Caco-2 (cell line): ENCODE results near the gene ZBTB44. TPM values are rescaled to one million over a fixed set of nuclear protein-coding genes. Genes with fewer than 3 reads are reported as not detected.

Source experiments
- Bru-seq: library from RNA; stranded (reverse); fragments of 400-500 nt; gene quantifications from one replicate; lab custom pipeline; 2021; lab: Mats Ljungman, UMichigan
- BruChase-seq, 2 experiments: library from RNA; stranded (reverse); fragments of 400-500 nt; gene quantifications; one replicate each; lab custom pipeline; 2021; lab: Mats Ljungman, UMichigan
- BruUV-seq: library from RNA; stranded (reverse); fragments of 400-500 nt; replicated peaks from 2 replicates; lab custom pipeline; 2021; lab: Mats Ljungman, UMichigan
- CTCF ChIA-PET: fragments of 300-600 bp; sonication (Branson Sonifier 250); formaldehyde crosslinking; loops from one replicate; lab custom pipeline; 2022; ENCODE audit warnings: antibody characterized with exemption; lab: Charles Lee
- POLR2A ChIA-PET: fragments of 300-600 bp; sonication (Branson Sonifier 250); formaldehyde crosslinking; loops from one replicate; lab custom pipeline; 2022; ENCODE audit warnings: antibody characterized with exemption; lab: Charles Lee
- DNase-seq, 2 experiments: peaks; one replicate each; pipeline versions ENCODE4 v3.0.0 to v3.0.0-alpha.2; 2020 to 2022
- H3K27me3 ChIP-seq: replicated peaks from 2 replicates; pipeline ENCODE4 v1.6.0; 2011; ENCODE audit warnings: low read length; ENCODE audit not compliant: control insufficient read depth, insufficient read depth
- H3K36me3 ChIP-seq: 2 replicates; pipeline ENCODE4 v1.5.1; 2011; ENCODE audit warnings: low read length; ENCODE audit not compliant: control insufficient read depth, insufficient read depth
- H3K4me1 ChIP-seq: fragments of 250-450 bp; sonication (Bioruptor Pico); 2 replicates; pipeline ENCODE4 v1.5.1; 2020; ENCODE audit warnings: mild to moderate bottlenecking
- H3K4me3 ChIP-seq: 2 replicates; pipeline ENCODE4 v1.5.1; 2011; ENCODE audit warnings: low read depth, mild to moderate bottlenecking, control low read depth, low read length
- H3K9me3 ChIP-seq: fragments of 250-450 bp; sonication (Bioruptor Pico); 2 replicates; pipeline ENCODE4 v1.5.1; 2020; ENCODE audit warnings: mild to moderate bottlenecking, moderate library complexity
- H3K27ac Mint-ChIP-seq: one replicate; pipeline ENCODE4 v1.8.0; 2022; ENCODE audit warnings: mixed read lengths; ENCODE audit not compliant: unreplicated experiment
- H3K27me3 Mint-ChIP-seq: one replicate; pipeline ENCODE4 v1.8.0; 2022; ENCODE audit warnings: mixed read lengths; ENCODE audit not compliant: insufficient read depth, unreplicated experiment
- H3K36me3 Mint-ChIP-seq: one replicate; pipeline ENCODE4 v1.8.0; 2022; ENCODE audit warnings: mild to moderate bottlenecking, mixed read lengths; ENCODE audit not compliant: insufficient read depth, unreplicated experiment
- H3K4me1 Mint-ChIP-seq: one replicate; pipeline ENCODE4 v1.8.0; 2022; ENCODE audit warnings: low read depth, mixed read lengths; ENCODE audit not compliant: unreplicated experiment
- H3K4me3 Mint-ChIP-seq: one replicate; pipeline ENCODE4 v1.8.0; 2022; ENCODE audit warnings: mild to moderate bottlenecking, moderate library complexity, mixed read lengths; ENCODE audit not compliant: unreplicated experiment
- H3K9me3 Mint-ChIP-seq: one replicate; pipeline ENCODE4 v1.8.0; 2022; ENCODE audit warnings: mixed read lengths; ENCODE audit not compliant: unreplicated experiment
- CTCF ChIP-seq, 2 experiments: fragments of 200-600 bp in 1 of 2; IDR thresholded peaks; 1 replicate in 1 of 2; 2 replicates in 1 of 2; pipeline versions ENCODE4 v1.5.1 to v1.8.0; 2011 to 2022; ENCODE audit warnings: antibody characterized with exemption in 1 of 2, control low read depth in 1 of 2, inconsistent platforms in 1 of 2, low read depth in 1 of 2, low read length in 1 of 2, mild to moderate bottlenecking in 1 of 2, moderate library complexity in 1 of 2; ENCODE audit not compliant: insufficient read depth in 1 of 2, severe bottlenecking in 1 of 2, unreplicated experiment in 1 of 2
- intact Hi-C: fragments of 100-400 bp; cut with micrococcal nuclease; formaldehyde crosslinking; loops from one replicate; pipeline ENCODE4 v1.10.0; 2022; ENCODE audit not compliant: unreplicated experiment
- long read RNA-seq: library from polyadenylated mRNA; stranded (forward); transcript quantifications from one replicate; pipeline ENCODE4 v2.0.0, GENCODE V29; 2022
- total RNA-seq: library from RNA; stranded (reverse); gene quantifications from 2 replicates; pipeline ENCODE4 v1.2.3, GENCODE V29; 2022

The ZBTB44 gene
- 49.5 and 53.6 TPM in 2 replicates for total RNA-seq
- Bru-seq, nascent RNA = percentile 88 among the genes with signal in this experiment
- percentile 89 among the genes with signal in this experiment for BruChase-seq, experiment 1, labeled RNA remaining after a 2-hour chase
- percentile 90 among the genes with signal in this experiment for BruChase-seq, experiment 2, labeled RNA remaining after a 6-hour chase
- long read RNA-seq, partial matches to known transcripts = 1 of 19 reads
- long read RNA-seq, other reads (novel, unspliced or antisense) = 18 of 19 reads

GRCh38 chr11:130314750-130315285 is at the start of gene ZBTB44:
TSS of gene ZBTB44 (minus strand) at chr11:130314917. CDS start at chr11:130261873, 53,044 bp downstream.
- Histone ChIP-seq H3K4me3 (peak within 1 kb of the TSS; percentile 62), H3K27me3 (no peaks in the 10 kb centered on the region), H3K9me3 (peaks cover 3% of the 10 kb centered on the region; the same call in 1 of the 2 replicates), H3K36me3 (no peaks in the 10 kb centered on the region), H3K4me1 (peaks cover 30% of the 10 kb centered on the region)
- peaks cover 2% of the 10 kb centered on the region for H3K9me3 Mint-ChIP-seq
- peak within 1 kb of the TSS; percentile 87 for H3K27ac Mint-ChIP-seq
- ChIA-PET POLR2A (no interaction called here), CTCF (no interaction called here)
- BruUV-seq = no TSS peak
- peaks cover 50% of the 10 kb centered on the region for H3K4me1 Mint-ChIP-seq
- H3K36me3 Mint-ChIP-seq = peaks cover 33% of the 10 kb centered on the region
- no peak for TF ChIP-seq CTCF (IDR thresholded peaks at IDR 0.05; ENCODE audit: insufficient read depth in 1 of 2, low read depth in 1 of 2, low read length in 1 of 2, severe bottlenecking in 1 of 2, unreplicated experiment in 1 of 2)
- DNase-seq = peak; percentile 95 to 97
- intact Hi-C loops = loop anchor here (5.0 to 10.0 kb wide), 2 partner anchors 57 to 410 kb away; no protein-coding TSS in a partner anchor
- H3K4me3 Mint-ChIP-seq = peak within 1 kb of the TSS; percentile 89
- no peaks in the 10 kb centered on the region for H3K27me3 Mint-ChIP-seq

- Histone ChIP-seq H3K27me3 (no peaks in the 10 kb centered on the region), H3K4me3 (no peak overlapping the region), H3K36me3 (no peaks in the 10 kb centered on the region), H3K9me3 (peaks cover 7% of the 10 kb centered on the region; the same call in 1 of the 2 replicates), H3K4me1 (no peaks in the 10 kb centered on the region)
- Mint-ChIP-seq H3K4me1 (no peaks in the 10 kb centered on the region), H3K9me3 (peaks cover 30% of the 10 kb centered on the region), H3K4me3 (no peak overlapping the region), H3K27me3 (no peaks in the 10 kb centered on the region), H3K27ac (no peak overlapping the region), H3K36me3 (no peaks in the 10 kb centered on the region)
- TF ChIP-seq CTCF (IDR thresholded peaks at IDR 0.05; ENCODE audit: insufficient read depth in 1 of 2, low read depth in 1 of 2, low read length in 1 of 2, severe bottlenecking in 1 of 2, unreplicated experiment in 1 of 2) = no peak
- no TSS peak for BruUV-seq
- ChIA-PET POLR2A (no interaction called here), CTCF (interaction anchor here (0.6 kb wide), 1 partner anchor 613 kb away, joined by 3 read pairs; no protein-coding TSS in a partner anchor)
- intact Hi-C loops = no loop called here
- DNase-seq = no peak
Observed at GRCh38 chr11:130359419-130359818, 44.7 kb upstream of the ZBTB44 start.

- no TSS peak for BruUV-seq
- no peak for TF ChIP-seq CTCF (IDR thresholded peaks at IDR 0.05; ENCODE audit: insufficient read depth in 1 of 2, low read depth in 1 of 2, low read length in 1 of 2, severe bottlenecking in 1 of 2, unreplicated experiment in 1 of 2)
- intact Hi-C loops = no loop called here
- Mint-ChIP-seq H3K27me3 (no peaks in the 10 kb centered on the region), H3K36me3 (no peaks in the 10 kb centered on the region), H3K9me3 (peaks cover 30% of the 10 kb centered on the region), H3K4me3 (no peak overlapping the region), H3K27ac (no peak overlapping the region), H3K4me1 (no peaks in the 10 kb centered on the region)
- DNase-seq = no peak
- ChIA-PET CTCF (no interaction called here), POLR2A (no interaction called here)
- no peaks in the 10 kb centered on the region for H3K36me3 ChIP-seq
- H3K4me1 ChIP-seq = no peaks in the 10 kb centered on the region
- H3K4me3 ChIP-seq = no peak overlapping the region
- peaks cover 7% of the 10 kb centered on the region; the same call in 1 of the 2 replicates for H3K9me3 ChIP-seq
- no peaks in the 10 kb centered on the region for H3K27me3 ChIP-seq
Observed at GRCh38 chr11:130358398-130358797, 43.7 kb upstream of the ZBTB44 start.
